Suprapubic skin (tissue), 3 donors: Measurements from ENCODE around the gene OR4D1.

Experiments
- CTCF ChIP-seq, 2 donors: fragments of 200-600 bp in 1 of 2; fragments of 450-650 bp in 1 of 2; sonication (generic) in 1 of 2; IDR thresholded peaks; one replicate each; pipeline ENCODE4 v1.5.1; 2016 to 2019; ENCODE audit warnings: antibody characterized with exemption in 2 of 2, mild to moderate bottlenecking in 1 of 2, moderate library complexity in 1 of 2
- POLR2AphosphoS5 ChIP-seq, 3 donors: sonication (generic); formaldehyde crosslinking; IDR thresholded peaks; one replicate each; pipeline ENCODE4 v1.6.1; 2017; ENCODE audit warnings: antibody characterized with exemption in 3 of 3

GRCh38 chr17:58176200-58176599 lies 28.0 kb downstream of the OR4D1 start:
- no peak for TF ChIP-seq POLR2AphosphoS5 (IDR thresholded peaks at IDR 0.05)
- TF ChIP-seq CTCF (IDR thresholded peaks at IDR 0.05), result no peak
